Glutamatergic neuron (in vitro differentiated cells): ENCODE data around the gene XCR1. TPM values are rescaled to one million over a fixed set of nuclear protein-coding genes. Genes with fewer than 3 reads are reported as not detected.
"Not testable (repeated sequence)": the region's sequence is repeated elsewhere in the genome, so short reads cannot be mapped to it uniquely, and the experiment has no call there.

Experiments
- DNase-seq: peaks from one replicate; pipeline ENCODE4 v3.0.0; 2022
- H3K27ac Mint-ChIP-seq: one replicate; pipeline ENCODE4 v1.8.0; 2020; ENCODE audit warnings: mild to moderate bottlenecking, mixed read lengths, inconsistent platforms; ENCODE audit not compliant: unreplicated experiment
- H3K27me3 Mint-ChIP-seq: one replicate; pipeline ENCODE4 v1.8.0; 2020; ENCODE audit warnings: mild to moderate bottlenecking, moderate library complexity, mixed read lengths, inconsistent platforms; ENCODE audit not compliant: unreplicated experiment
- H3K36me3 Mint-ChIP-seq: one replicate; pipeline ENCODE4 v1.8.0; 2020; ENCODE audit warnings: mild to moderate bottlenecking, mixed read lengths, inconsistent platforms; ENCODE audit not compliant: unreplicated experiment
- H3K4me1 Mint-ChIP-seq: one replicate; pipeline ENCODE4 v1.8.0; 2020; ENCODE audit warnings: mild to moderate bottlenecking, low read depth, mixed read lengths, inconsistent platforms; ENCODE audit not compliant: unreplicated experiment
- H3K4me3 Mint-ChIP-seq: one replicate; pipeline ENCODE4 v1.8.0; 2020; ENCODE audit warnings: mild to moderate bottlenecking, mixed read lengths, inconsistent platforms; ENCODE audit not compliant: unreplicated experiment
- H3K9me3 Mint-ChIP-seq: one replicate; pipeline ENCODE4 v1.8.0; 2020; ENCODE audit warnings: mild to moderate bottlenecking, moderate library complexity, mixed read lengths, inconsistent platforms; ENCODE audit not compliant: unreplicated experiment
- total RNA-seq: library from RNA; stranded (reverse); fragmentation: NEBNext Ultra II Directional; extraction: Animal tissue kit (Norgen Biotek cat#: 25700); gene quantifications from one replicate; pipeline ENCODE4 v1.2.1, GENCODE V29; 2021; ENCODE audit not compliant: unreplicated experiment
- TF ChIP-seq, protein P1 (sequence below): fragments of 200-600 bp; sonication (generic); IDR thresholded peaks from one replicate; pipeline ENCODE4 v1.5.0; 2021; ENCODE audit not compliant: partially characterized antibody, unreplicated experiment

The XCR1 gene
- total RNA-seq, 1 donor from 2014 or later, result not detected

DNA sequence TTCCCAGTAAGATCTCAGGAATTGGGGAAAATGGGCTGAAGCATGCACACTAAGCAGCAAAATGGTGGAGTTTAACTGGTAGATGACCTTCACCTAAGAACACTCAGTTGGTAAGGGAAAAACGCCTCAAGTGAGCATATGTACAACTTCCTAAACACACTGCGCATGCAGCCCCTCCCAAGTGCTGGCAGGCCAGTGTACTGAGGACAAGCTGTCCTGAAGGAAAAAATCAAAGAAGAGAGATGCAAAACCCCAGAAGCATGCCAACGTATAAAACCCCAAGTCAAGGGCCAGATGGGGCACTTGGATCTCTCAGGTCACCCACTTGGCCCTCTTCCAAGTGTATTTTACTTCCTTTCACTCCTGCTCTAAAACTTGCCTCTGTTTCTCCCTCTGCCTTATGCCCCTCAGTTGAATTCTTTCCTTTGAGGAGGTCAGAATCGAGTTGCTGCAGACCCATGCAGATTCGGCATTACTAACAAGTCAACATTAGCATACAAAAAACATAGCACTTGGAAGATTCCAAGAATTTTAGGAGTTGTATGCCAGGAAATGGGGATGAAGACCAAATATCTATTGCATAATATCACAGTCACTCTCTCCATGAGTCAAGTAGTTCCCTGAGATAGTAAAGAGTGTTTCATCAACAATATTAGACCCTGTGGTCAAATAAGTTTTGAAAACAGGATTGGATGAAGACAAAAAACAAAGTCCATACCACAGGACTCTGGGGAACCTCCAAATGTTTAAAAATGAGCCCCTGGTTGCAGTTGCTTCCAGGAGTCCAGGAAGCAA lies 20.8 kb downstream of the XCR1 start:
- Mint-ChIP-seq H3K4me3 (no peak overlapping the region), H3K9me3 (no peaks in the 10 kb centered on the region), H3K4me1 (peaks cover 11% of the 10 kb centered on the region), H3K36me3 (no peaks in the 10 kb centered on the region), H3K27ac (no peak overlapping the region), H3K27me3 (no peaks in the 10 kb centered on the region)
- TF ChIP-seq, protein P1, sequence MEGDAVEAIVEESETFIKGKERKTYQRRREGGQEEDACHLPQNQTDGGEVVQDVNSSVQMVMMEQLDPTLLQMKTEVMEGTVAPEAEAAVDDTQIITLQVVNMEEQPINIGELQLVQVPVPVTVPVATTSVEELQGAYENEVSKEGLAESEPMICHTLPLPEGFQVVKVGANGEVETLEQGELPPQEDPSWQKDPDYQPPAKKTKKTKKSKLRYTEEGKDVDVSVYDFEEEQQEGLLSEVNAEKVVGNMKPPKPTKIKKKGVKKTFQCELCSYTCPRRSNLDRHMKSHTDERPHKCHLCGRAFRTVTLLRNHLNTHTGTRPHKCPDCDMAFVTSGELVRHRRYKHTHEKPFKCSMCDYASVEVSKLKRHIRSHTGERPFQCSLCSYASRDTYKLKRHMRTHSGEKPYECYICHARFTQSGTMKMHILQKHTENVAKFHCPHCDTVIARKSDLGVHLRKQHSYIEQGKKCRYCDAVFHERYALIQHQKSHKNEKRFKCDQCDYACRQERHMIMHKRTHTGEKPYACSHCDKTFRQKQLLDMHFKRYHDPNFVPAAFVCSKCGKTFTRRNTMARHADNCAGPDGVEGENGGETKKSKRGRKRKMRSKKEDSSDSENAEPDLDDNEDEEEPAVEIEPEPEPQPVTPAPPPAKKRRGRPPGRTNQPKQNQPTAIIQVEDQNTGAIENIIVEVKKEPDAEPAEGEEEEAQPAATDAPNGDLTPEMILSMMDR, result no peak
- DNase-seq, result no peak

DNA sequence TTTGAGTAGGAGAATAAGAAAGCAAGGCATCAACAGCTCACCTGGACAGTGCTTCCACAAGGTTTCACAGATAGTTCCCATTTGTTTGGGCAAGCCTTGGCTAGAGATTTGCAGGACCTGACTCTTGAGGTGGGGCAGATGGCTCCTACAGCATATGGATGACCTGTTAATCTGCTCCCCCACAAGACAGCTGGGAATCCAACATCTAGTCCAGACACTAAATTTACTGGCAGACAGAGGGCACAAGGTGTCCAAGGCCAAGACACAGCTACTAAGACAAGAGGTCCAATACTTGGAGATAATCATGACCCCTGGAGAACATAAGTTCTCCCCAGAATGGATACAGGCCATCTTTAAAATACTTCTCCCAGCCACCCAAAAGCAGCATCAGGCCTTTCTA lies 23.6 kb downstream of the XCR1 start:
- H3K27ac Mint-ChIP-seq, result not testable (repeated sequence)

DNA sequence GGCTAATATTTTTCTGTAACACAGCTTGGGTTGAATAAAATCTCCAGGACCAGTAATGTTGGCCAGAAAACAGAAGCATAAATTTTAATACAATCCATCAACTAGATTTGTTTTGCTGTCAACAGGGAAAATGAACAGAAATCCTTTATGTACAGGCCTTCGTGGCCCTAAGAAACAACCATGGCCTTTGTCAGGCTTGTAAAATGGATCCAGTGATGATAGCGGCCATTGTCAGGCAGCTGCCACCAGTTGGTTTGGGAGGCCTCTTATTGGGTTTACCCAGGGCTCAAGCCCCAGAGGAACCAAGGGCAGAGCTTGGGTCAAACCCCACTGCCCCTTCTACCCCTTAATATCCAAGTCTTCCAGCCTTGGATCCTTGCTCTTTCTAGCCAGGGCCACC lies 26.1 kb downstream of the XCR1 start:
- DNase-seq, result no peak
- H3K36me3 Mint-ChIP-seq, result no peaks in the 10 kb centered on the region
- TF ChIP-seq, protein P1, result no peak
- H3K4me3 Mint-ChIP-seq, result no peak overlapping the region
- H3K4me1 Mint-ChIP-seq, result peaks cover 10% of the 10 kb centered on the region
- no peaks in the 10 kb centered on the region for H3K9me3 Mint-ChIP-seq
- peaks cover 1% of the 10 kb centered on the region for H3K27me3 Mint-ChIP-seq
- H3K27ac Mint-ChIP-seq, result no peak overlapping the region

More for the DNA sequence above, 23.6 kb downstream of the XCR1 start:
- H3K27me3 Mint-ChIP-seq, H3K9me3 Mint-ChIP-seq, DNase-seq, H3K4me3 Mint-ChIP-seq, H3K36me3 Mint-ChIP-seq: not testable (repeated sequence)
- H3K4me1 Mint-ChIP-seq, result peaks cover 11% of the 10 kb centered on the region

DNA sequence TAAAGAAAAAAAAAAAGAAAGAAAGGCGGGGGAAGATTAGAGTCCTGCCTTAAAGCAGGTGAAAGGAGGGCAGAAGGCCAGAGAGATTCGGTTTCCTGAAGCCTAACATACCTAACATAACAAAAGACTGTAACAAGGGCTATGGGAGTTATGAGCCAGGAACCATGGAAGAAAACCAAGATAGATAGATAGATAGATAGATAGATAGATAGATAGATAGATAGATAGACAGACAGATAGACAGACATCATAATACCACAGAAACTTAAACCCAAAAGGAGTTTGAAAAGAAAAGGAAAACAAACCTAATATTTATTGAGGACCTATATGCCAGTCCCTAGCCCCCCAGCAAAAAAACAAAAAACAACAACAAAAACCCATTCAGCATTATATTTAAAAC lies 29.3 kb downstream of the XCR1 start:
- Mint-ChIP-seq H3K27me3 (peaks cover 1% of the 10 kb centered on the region), H3K4me1 (peaks cover 7% of the 10 kb centered on the region), H3K4me3 (no peak overlapping the region), H3K27ac (no peak overlapping the region), H3K36me3 (no peaks in the 10 kb centered on the region), H3K9me3 (no peaks in the 10 kb centered on the region)
- TF ChIP-seq, protein P1, result no peak
- no peak for DNase-seq

DNA sequence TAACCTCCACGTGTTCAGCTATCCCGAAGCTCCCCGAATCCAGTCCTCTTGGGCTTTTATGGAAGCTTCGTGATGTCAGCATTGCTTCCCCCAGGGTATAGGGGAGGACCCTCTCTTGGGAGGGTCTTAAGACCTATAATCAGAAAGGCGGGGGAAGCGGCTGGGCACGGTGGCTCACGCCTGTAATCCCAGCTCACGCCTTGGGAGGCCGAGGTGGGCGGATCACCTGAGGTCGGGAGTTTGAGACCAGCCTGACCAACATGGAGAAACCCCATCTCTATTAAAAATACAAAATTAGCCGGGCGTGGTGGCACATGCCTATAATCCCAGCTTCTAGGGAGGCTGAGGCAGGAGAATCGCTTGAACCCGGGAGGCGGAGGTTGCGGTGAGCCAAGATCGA lies 29.8 kb downstream of the XCR1 start:
- not testable (repeated sequence) for H3K4me1 Mint-ChIP-seq, H3K27me3 Mint-ChIP-seq, H3K36me3 Mint-ChIP-seq, DNase-seq, H3K4me3 Mint-ChIP-seq, H3K27ac Mint-ChIP-seq, H3K9me3 Mint-ChIP-seq

DNA sequence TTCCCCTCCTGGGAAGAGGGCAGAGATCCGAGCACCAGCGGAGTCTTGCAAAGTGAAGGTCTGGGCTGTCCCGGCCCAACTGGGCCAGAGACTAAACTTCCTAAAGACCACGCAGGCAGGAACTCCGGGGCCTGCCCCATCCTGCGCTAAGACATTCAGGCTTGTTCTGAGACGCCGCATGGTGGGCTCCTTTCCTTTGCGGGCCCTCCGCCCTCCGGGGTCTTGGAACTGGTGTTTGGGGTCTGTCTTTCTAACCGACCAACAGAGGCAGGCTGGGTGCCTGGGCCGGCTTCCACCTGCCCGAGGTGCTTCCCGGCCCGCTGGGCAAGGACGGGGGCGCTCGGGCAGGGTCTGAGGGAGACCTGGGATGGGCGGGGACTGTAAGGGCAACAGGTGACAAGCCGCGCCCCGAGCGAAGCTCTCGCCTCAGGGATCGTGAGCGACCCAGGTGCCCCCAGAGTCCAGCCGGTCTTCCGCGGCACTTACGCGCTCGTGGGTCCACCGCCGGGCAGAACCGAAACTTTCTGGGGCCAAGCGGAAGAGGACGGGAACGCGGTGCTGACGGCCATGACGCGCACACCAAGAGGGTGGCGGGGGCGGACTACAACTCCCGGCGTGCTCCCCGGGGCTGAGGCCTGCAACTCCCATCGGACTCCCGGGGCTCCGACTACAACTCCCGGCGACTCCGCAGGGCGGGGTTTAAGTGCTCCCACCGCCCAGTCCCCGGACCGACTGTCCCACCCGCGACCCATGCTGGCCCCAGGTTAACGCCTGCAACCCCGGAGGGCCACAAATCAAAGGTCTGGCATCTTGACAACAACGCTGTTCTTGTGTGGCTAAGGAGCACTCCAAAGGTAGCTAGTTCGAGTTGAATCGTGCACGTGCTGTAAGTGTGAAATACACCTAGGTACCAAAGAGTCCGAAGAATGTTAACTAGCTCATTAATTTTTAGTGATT lies 31.8 kb downstream of the XCR1 start, which contains the start of gene FYCO1:
TSS of gene FYCO1 (minus strand) at position 589 of the 957 bp plus-strand sequence. CDS start 10,914 bp downstream, outside the sequence.
- peaks cover 1% of the 10 kb centered on the region for H3K27me3 Mint-ChIP-seq
- DNase-seq, result peak; percentile 93
- H3K27ac Mint-ChIP-seq, result peak within 1 kb of the TSS; percentile 90
- H3K4me3 Mint-ChIP-seq, result peak within 1 kb of the TSS; percentile 91
- peaks cover 2% of the 10 kb centered on the region for H3K9me3 Mint-ChIP-seq
- TF ChIP-seq, protein P1, result no peak
- no peaks in the 10 kb centered on the region for H3K36me3 Mint-ChIP-seq
- peaks cover 11% of the 10 kb centered on the region for H3K4me1 Mint-ChIP-seq
